ENCODE results near the gene ARHGAP31. TPM values are rescaled to one million over a fixed set of nuclear protein-coding genes. Genes with fewer than 3 reads are reported as not detected.
"Not testable (repeated sequence)": the region's sequence is repeated elsewhere in the genome, so short reads cannot be mapped to it uniquely, and the experiment has no call there.

ARHGAP31 gene
- total RNA-seq, 1 donor from 2014 or later: 114 TPM

DNA sequence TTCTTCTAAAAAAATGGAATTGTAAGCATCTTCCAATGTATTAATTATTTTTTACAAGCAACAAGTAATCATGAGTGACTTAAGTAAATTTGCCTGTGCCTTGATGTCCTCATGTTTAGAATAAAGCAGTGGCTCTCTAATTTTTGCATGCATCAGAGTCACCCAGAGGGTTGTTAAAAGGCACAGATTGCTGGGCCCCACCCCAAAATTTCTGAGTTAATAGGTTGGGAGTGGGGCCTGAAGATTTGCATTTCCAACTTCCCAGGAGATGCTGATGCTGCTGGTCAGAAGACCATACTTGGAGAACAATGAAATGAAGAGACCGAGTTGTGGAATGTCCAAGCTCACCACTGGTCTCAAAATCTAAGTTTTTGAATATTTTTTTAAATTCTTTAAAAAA lies 70.2 kb downstream of the ARHGAP31 start:
- no peak for DNase-seq (ENCODE audit: low spot score)
- Mint-ChIP-seq H3K9me3 (ENCODE audit: unreplicated experiment) (no peaks in the 10 kb centered on the region), H3K4me3 (ENCODE audit: unreplicated experiment) (no peak overlapping the region), H3K27ac (ENCODE audit: unreplicated experiment) (no peak overlapping the region), H3K4me1 (ENCODE audit: unreplicated experiment) (peaks cover 27% of the 10 kb centered on the region), H3K36me3 (ENCODE audit: low read depth, unreplicated experiment) (peaks cover 20% of the 10 kb centered on the region), H3K27me3 (ENCODE audit: unreplicated experiment) (peaks cover 3% of the 10 kb centered on the region)
- TF ChIP-seq, protein P1, sequence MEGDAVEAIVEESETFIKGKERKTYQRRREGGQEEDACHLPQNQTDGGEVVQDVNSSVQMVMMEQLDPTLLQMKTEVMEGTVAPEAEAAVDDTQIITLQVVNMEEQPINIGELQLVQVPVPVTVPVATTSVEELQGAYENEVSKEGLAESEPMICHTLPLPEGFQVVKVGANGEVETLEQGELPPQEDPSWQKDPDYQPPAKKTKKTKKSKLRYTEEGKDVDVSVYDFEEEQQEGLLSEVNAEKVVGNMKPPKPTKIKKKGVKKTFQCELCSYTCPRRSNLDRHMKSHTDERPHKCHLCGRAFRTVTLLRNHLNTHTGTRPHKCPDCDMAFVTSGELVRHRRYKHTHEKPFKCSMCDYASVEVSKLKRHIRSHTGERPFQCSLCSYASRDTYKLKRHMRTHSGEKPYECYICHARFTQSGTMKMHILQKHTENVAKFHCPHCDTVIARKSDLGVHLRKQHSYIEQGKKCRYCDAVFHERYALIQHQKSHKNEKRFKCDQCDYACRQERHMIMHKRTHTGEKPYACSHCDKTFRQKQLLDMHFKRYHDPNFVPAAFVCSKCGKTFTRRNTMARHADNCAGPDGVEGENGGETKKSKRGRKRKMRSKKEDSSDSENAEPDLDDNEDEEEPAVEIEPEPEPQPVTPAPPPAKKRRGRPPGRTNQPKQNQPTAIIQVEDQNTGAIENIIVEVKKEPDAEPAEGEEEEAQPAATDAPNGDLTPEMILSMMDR (IDR thresholded peaks at IDR 0.05; ENCODE audit: unreplicated experiment): no peak

DNA sequence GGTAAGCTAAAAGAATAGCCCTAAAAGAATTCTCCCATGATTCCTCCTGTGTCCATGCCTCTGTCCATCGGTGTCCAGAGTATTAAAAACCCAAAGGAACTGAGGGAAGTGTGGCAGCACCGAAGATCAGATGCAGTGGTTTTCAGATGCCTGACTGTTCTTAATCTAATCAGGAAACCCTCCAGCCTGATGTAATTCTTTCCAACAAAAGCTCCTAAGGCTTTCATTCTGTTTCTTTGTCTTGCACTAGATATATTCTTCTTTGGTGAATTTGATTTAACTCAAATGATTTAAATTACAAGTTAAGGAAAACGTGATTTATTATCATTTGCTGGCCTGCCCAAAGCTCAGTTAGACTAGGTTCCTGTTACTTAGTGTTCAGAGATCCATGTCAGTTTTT lies 71.2 kb downstream of the ARHGAP31 start:
- H3K4me1 Mint-ChIP-seq (ENCODE audit: unreplicated experiment): peaks cover 17% of the 10 kb centered on the region

DNA sequence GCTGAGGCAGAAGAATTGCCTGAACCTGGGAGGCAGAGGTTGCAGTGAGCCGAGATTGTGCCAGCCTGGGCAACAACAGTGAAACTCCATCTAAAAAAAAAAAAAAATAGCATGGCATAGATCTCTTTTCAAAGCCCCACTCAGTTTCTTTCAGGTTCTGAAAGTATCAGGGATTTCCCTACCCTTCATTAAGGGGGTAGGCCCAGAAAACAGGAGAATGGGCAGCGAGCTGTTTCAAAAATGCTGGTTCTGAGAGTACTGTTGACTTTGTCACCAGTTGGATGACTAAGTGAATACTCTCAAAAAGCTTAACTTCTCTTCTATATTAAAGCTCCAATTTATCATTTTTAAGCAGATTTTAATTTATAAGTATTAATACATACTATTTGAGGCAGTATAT lies 72.8 kb downstream of the ARHGAP31 start:
- Mint-ChIP-seq H3K27me3 (ENCODE audit: unreplicated experiment) (peaks cover 2% of the 10 kb centered on the region), H3K27ac (ENCODE audit: unreplicated experiment) (no peak overlapping the region), H3K36me3 (ENCODE audit: low read depth, unreplicated experiment) (peaks cover 37% of the 10 kb centered on the region), H3K4me3 (ENCODE audit: unreplicated experiment) (no peak overlapping the region), H3K9me3 (ENCODE audit: unreplicated experiment) (no peaks in the 10 kb centered on the region), H3K4me1 (ENCODE audit: unreplicated experiment) (peaks cover 15% of the 10 kb centered on the region)
- TF ChIP-seq, protein P1 (IDR thresholded peaks at IDR 0.05; ENCODE audit: unreplicated experiment): no peak
- no peak for DNase-seq (ENCODE audit: low spot score)

More for the DNA sequence above, 71.2 kb downstream of the ARHGAP31 start:
- H3K36me3 Mint-ChIP-seq (ENCODE audit: low read depth, unreplicated experiment): peaks cover 22% of the 10 kb centered on the region
- H3K27ac Mint-ChIP-seq (ENCODE audit: unreplicated experiment): no peak overlapping the region
- no peak overlapping the region for H3K4me3 Mint-ChIP-seq (ENCODE audit: unreplicated experiment)
- TF ChIP-seq, protein P1 (IDR thresholded peaks at IDR 0.05; ENCODE audit: unreplicated experiment): no peak
- no peaks in the 10 kb centered on the region for H3K9me3 Mint-ChIP-seq (ENCODE audit: unreplicated experiment)
- H3K27me3 Mint-ChIP-seq (ENCODE audit: unreplicated experiment): peaks cover 2% of the 10 kb centered on the region
- DNase-seq (ENCODE audit: low spot score): no peak

GRCh38 chr3:119368298-119368697 lies 74.1 kb downstream of the ARHGAP31 start:
- Mint-ChIP-seq H3K4me3 (ENCODE audit: unreplicated experiment) (no peak overlapping the region), H3K27ac (ENCODE audit: unreplicated experiment) (peak overlapping the region; percentile 21), H3K36me3 (ENCODE audit: low read depth, unreplicated experiment) (peaks cover 33% of the 10 kb centered on the region), H3K9me3 (ENCODE audit: unreplicated experiment) (no peaks in the 10 kb centered on the region), H3K27me3 (ENCODE audit: unreplicated experiment) (peaks cover 2% of the 10 kb centered on the region), H3K4me1 (ENCODE audit: unreplicated experiment) (peaks cover 15% of the 10 kb centered on the region)
- TF ChIP-seq, protein P1 (IDR thresholded peaks at IDR 0.05; ENCODE audit: unreplicated experiment): no peak
- no peak for DNase-seq (ENCODE audit: low spot score)

- not testable (repeated sequence) for H3K27me3 Mint-ChIP-seq (ENCODE audit: unreplicated experiment); DNase-seq (ENCODE audit: low spot score); H3K9me3 Mint-ChIP-seq (ENCODE audit: unreplicated experiment); H3K27ac Mint-ChIP-seq (ENCODE audit: unreplicated experiment)
- peaks cover 55% of the 10 kb centered on the region for H3K36me3 Mint-ChIP-seq (ENCODE audit: low read depth, unreplicated experiment)
- peaks cover 29% of the 10 kb centered on the region for H3K4me1 Mint-ChIP-seq (ENCODE audit: unreplicated experiment)
- peak overlapping the region; percentile 37 for H3K4me3 Mint-ChIP-seq (ENCODE audit: unreplicated experiment)
Measured at GRCh38 chr3:119371786-119372185, 77.6 kb downstream of the ARHGAP31 start.

Measured in endothelial cell (in vitro differentiated cells).